Lung (tissue), 12 donors: Measurements from ENCODE around the gene BAIAP2. TPM values are rescaled to one million over a fixed set of nuclear protein-coding genes. Genes with fewer than 3 reads are reported as not detected.
A peak's percentile ranks its signal among the peaks of the same experiment; 100 is the strongest.

ENCODE experiments used
- ATAC-seq: fragments of 200-7000 bp; cut with Tn5 transposase; one replicate; pipeline ENCODE4 v1.9.1; 2020; ENCODE audit warnings: moderate number of reproducible peaks; ENCODE audit not compliant: insufficient read depth, low FRiP score
- DNase-seq, 3 donors: peaks; one replicate each; pipeline ENCODE4 v3.0.0-alpha.2; 2013 to 2017
- H3K27ac ChIP-seq, 2 donors: one replicate each; pipeline ENCODE4 v1.5.1; 2013; ENCODE audit warnings: mild to moderate bottlenecking in 2 of 2, moderate library complexity in 2 of 2, control low read depth in 1 of 2, inconsistent platforms in 1 of 2, low read depth in 1 of 2, low read length in 1 of 2
- H3K27me3 ChIP-seq, 3 donors: one replicate each; pipeline ENCODE4 v1.5.1; 2013; ENCODE audit warnings: low read length in 2 of 3; ENCODE audit not compliant: control insufficient read depth in 3 of 3, insufficient read depth in 3 of 3
- H3K36me3 ChIP-seq, 4 donors: one replicate each; pipeline ENCODE4 v1.5.1; 2013; ENCODE audit warnings: low read length in 4 of 4, mild to moderate bottlenecking in 1 of 4, moderate library complexity in 1 of 4; ENCODE audit not compliant: control insufficient read depth in 4 of 4, insufficient read depth in 4 of 4
- H3K4me1 ChIP-seq, 5 donors: one replicate each; pipeline ENCODE4 v1.5.1; 2013; ENCODE audit warnings: low read length in 5 of 5, mild to moderate bottlenecking in 2 of 5, moderate library complexity in 1 of 5; ENCODE audit not compliant: control insufficient read depth in 5 of 5, insufficient read depth in 5 of 5
- H3K4me3 ChIP-seq: one replicate; pipeline ENCODE4 v1.5.1; 2013; ENCODE audit warnings: mild to moderate bottlenecking, control low read depth, moderate library complexity
- H3K9ac ChIP-seq, 2 donors: one replicate each; pipeline ENCODE4 v1.5.1; 2013; ENCODE audit warnings: low read length in 2 of 2, control low read depth in 1 of 2; ENCODE audit not compliant: insufficient read depth in 1 of 2
- H3K9me3 ChIP-seq, 4 donors: one replicate each; pipeline ENCODE4 v1.5.1; 2013; ENCODE audit warnings: low read length in 3 of 4, mild to moderate bottlenecking in 1 of 4, moderate library complexity in 1 of 4; ENCODE audit not compliant: control insufficient read depth in 4 of 4, insufficient read depth in 3 of 4
- WGBS, 2 donors: extraction: QIAGEN DNeasy Blood & Tissue Kit; methylation state at CpG; one replicate each; pipeline ENCODE4 v1.1.7; 2013; 5-methylcytosine and 5-hydroxymethylcytosine counted together
- polyA plus RNA-seq, 2 donors: library from polyadenylated mRNA; stranded (reverse); fragments of 200-250 nt; gene quantifications; one replicate each; pipeline ENCODE4 v1.2.1, GENCODE V29; 2013
- total RNA-seq, 2 donors: library from RNA; depleted of rRNA in 1 of 2; stranded (reverse); fragments of >200 nt in 1 of 2; gene quantifications; one replicate each; pipeline ENCODE4 v1.2.1, GENCODE V29; 2014 to 2021
- TF ChIP-seq, protein P1 (sequence below): IDR thresholded peaks from 2 replicates; pipeline ENCODE4 v1.5.1; 2012; ENCODE audit warnings: mild to moderate bottlenecking; ENCODE audit errors: control extremely low read depth, extremely low read depth
- donor health status: control.
- donor health status: control.
- donor health status: Bipolar disorder and iron deficiency.
- donor health status: healthy.
- donor health status: DM: yes; HTN: yes; CAD: no.

BAIAP2 gene
- total and polyA plus RNA-seq, 4 donors = 59.2 to 141 (median 77.7) TPM

DNA sequence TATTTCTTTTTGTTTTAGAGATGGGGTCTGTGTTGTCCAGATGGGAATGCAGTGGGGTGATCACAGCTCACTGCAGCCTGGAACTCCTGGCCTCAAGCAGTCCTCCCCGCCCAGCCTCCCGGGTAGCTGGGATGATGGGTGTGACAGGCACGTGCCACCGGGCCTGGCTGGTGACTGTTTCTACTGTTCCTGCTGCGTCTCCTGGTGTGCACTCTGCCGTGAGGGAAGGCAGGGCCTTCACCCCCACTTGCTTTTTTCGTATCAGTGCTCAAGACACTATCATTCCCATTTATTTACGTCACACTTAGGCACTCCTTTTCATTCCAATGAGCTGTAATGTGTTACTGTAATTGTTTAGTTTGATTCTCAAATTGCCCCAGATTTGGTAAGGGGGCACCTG lies 105.1 kb downstream of the BAIAP2 start:
- Histone ChIP-seq H3K9me3 (no peaks in the 10 kb centered on the region), H3K4me3 (no peak overlapping the region), H3K9ac (no peak overlapping the region), H3K27me3 (no peaks in the 10 kb centered on the region), H3K36me3 (no peaks in the 10 kb centered on the region), H3K4me1 (peaks cover 0 to 2% (median 0%) of the 10 kb centered on the region in 5 donors), H3K27ac (no peak overlapping the region)
- DNase-seq = no peak
- 71 to 88% methylated on average over 8 of the region's 8 CpGs for WGBS, 2 donors
- TF ChIP-seq, protein P1, sequence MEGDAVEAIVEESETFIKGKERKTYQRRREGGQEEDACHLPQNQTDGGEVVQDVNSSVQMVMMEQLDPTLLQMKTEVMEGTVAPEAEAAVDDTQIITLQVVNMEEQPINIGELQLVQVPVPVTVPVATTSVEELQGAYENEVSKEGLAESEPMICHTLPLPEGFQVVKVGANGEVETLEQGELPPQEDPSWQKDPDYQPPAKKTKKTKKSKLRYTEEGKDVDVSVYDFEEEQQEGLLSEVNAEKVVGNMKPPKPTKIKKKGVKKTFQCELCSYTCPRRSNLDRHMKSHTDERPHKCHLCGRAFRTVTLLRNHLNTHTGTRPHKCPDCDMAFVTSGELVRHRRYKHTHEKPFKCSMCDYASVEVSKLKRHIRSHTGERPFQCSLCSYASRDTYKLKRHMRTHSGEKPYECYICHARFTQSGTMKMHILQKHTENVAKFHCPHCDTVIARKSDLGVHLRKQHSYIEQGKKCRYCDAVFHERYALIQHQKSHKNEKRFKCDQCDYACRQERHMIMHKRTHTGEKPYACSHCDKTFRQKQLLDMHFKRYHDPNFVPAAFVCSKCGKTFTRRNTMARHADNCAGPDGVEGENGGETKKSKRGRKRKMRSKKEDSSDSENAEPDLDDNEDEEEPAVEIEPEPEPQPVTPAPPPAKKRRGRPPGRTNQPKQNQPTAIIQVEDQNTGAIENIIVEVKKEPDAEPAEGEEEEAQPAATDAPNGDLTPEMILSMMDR = no peak
- ATAC-seq = no peak

DNA sequence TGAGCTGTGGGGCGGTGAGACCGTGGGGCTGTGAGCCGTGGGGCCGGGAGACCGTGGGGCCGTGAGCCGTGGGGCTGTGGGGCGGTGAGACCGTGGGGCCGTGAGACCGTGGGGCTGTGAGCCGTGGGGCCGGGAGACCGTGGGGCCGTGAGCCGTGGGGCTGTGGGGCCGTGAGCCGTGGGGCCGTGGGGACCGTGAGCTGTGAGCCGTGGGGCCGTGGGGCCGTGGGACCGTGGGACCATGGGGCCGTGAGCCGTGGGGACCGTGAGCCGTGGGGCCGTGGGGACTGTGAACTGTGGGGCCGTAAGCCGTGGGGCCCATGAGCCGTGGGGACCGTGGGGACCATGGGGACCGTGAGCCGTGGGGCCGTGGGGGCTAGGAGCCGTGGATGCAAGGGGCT lies 105.7 kb downstream of the BAIAP2 start:
- WGBS, 2 donors = 95 to 97% methylated on average over 28 to 37 of the region's 37 CpGs
- TF ChIP-seq, protein P1 = no peak

DNA sequence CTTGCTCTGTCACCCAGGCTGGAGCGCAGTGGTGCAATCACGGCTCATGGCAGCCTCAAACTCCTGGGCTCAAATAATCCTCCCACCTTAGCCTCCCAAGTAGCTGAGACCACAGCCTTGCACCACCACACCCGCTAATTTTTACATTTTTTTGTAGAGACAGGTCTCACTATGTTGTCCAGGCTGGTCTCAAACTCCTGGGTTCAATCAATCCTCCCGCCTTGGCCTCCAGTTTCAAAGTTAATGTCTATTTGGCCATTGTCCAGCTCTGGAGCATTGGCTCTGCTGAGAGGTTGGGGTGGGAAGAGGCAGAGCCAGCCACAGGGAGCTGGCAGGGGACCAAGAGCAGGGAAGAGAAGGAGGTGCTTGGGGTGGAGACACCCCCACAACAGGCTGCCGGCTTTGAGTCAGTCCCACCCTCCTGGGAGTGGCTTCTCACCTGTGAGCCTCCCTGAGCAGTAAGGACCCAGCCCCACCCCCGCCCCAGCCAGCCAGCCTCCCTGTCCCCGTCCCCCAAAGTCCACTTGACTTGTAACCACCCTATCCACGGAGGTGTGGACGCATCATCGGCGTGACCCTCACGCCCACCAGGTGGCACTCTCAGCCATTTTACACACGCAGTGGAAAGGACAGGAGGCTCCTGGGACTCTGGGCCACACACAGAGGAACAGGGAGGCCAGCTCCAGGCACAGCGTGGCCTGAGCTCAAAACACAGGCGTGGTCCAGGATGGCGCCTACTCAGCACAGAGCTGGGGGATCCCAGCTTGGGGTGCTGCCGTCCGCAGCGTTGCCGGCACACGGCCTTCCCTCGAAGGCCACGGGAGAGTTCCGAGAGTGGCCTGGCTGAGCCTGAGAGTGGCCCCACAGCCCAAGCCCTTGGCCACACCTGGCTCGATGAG lies 107.6 kb downstream of the BAIAP2 start:
- DNase-seq (peak; percentile 83 to 85 (median 84)), ATAC-seq (peak; percentile 63)
- Histone ChIP-seq H3K9me3 (no peaks in the 10 kb centered on the region), H3K9ac (no peak overlapping the region), H3K27me3 (no peaks in the 10 kb centered on the region), H3K36me3 (no peaks in the 10 kb centered on the region), H3K4me1 (peaks cover 0 to 2% (median 0%) of the 10 kb centered on the region in 5 donors), H3K27ac (no peak overlapping the region), H3K4me3 (no peak overlapping the region)
- TF ChIP-seq, protein P1 = peak; percentile 81
- 34 to 49% methylated on average over 24 to 25 of the region's 25 CpGs for WGBS, 2 donors

More for the DNA sequence above, 105.7 kb downstream of the BAIAP2 start:
- no peaks in the 10 kb centered on the region for H3K9me3 ChIP-seq
- no peak overlapping the region for H3K9ac ChIP-seq
- no peak overlapping the region for H3K27ac ChIP-seq
- no peaks in the 10 kb centered on the region for H3K36me3 ChIP-seq
- peaks cover 0 to 2% (median 0%) of the 10 kb centered on the region in 5 donors for H3K4me1 ChIP-seq
- DNase-seq (no peak), ATAC-seq (no peak)
- no peak overlapping the region for H3K4me3 ChIP-seq
- H3K27me3 ChIP-seq = no peaks in the 10 kb centered on the region
